ENCODE results near the gene SRPRA.
"Not testable (repeated sequence)": the region's sequence is repeated elsewhere in the genome, so short reads cannot be mapped to it uniquely, and the experiment has no call there.

The SRPRA gene

DNA sequence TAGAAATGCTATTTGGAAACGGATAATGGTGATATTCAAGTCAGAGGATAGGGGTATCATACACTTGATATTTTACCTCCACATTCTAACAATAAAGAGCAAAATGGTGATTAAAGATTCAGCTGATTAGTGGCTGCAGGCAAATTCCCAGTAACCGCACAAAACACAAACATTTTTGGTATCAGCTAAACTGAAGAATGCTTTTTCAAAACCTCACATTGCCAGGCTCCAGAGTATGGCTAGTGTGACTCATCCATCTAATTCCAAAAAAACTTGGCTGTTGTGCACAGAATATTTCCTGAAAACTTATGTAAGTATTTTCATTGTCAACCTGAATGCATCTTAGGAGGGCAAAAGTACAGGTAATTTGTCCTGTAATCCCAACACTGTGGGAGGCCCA is 10.9 kb downstream of the SRPRA start:
- no peak overlapping the region for H3K4me3 ChIP-seq (ENCODE audit: low read length)
- peak; percentile 73 for DNase-seq (ENCODE audit: low read depth)
- H3K27me3 ChIP-seq (replicated peaks; ENCODE audit: control insufficient read depth, insufficient read depth, low read length), result no peaks in the 10 kb centered on the region
- H3K4me1 ChIP-seq (ENCODE audit: control insufficient read depth, insufficient read depth, low read length), result peaks cover 27% of the 10 kb centered on the region
- H3K36me3 ChIP-seq (ENCODE audit: control insufficient read depth, insufficient read depth, low read length, severe bottlenecking), result peaks cover 50% of the 10 kb centered on the region
- H3K9me3 ChIP-seq (ENCODE audit: control insufficient read depth, low read length), result no peaks in the 10 kb centered on the region
- no peak overlapping the region for H3K9ac ChIP-seq (ENCODE audit: low read length)

DNA sequence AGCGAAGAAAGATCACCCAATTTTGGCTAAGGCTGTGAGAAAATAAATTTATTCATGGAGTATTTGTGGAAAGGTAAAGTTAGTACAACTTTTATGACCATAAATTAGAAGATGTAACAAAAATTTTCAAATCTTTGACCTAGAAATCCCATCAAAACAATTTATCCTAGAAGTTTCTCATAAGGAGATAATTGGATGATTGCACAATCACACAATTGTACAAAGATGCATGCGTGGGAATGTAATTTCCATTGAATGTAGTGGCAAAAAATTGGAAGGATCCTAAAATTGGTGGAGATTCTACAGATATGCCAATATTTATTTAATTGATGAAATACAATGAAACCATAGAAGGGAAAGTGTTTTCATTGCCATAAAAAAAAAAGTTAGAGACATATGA is 11.6 kb downstream of the SRPRA start:
- Histone ChIP-seq H3K9me3 (ENCODE audit: control insufficient read depth, low read length) (no peaks in the 10 kb centered on the region), H3K27me3 (replicated peaks; ENCODE audit: control insufficient read depth, insufficient read depth, low read length) (no peaks in the 10 kb centered on the region), H3K4me3 (ENCODE audit: low read length) (no peak overlapping the region), H3K9ac (ENCODE audit: low read length) (no peak overlapping the region), H3K36me3 (ENCODE audit: control insufficient read depth, insufficient read depth, low read length, severe bottlenecking) (peaks cover 50% of the 10 kb centered on the region), H3K4me1 (ENCODE audit: control insufficient read depth, insufficient read depth, low read length) (peaks cover 27% of the 10 kb centered on the region)
- DNase-seq (ENCODE audit: low read depth), result peak; percentile 51

DNA sequence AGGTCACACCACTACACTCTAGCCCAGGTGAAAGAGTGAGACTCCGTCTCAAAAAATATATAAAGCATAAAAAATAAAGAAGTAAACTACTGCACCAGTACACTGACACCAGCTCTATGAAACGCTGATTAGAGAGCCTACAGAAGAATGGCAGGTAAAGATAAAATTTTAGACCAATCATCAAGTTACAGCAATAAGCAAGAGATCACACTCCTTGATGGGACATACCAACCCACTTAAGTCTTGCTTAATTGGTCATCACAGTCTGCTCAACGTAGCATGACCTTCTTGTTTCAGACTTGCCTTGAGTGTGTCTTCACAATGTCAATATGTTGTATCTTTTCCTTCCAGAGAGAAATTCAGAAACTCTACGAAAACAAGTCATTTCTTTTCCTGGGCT is 12.5 kb downstream of the SRPRA start:
- H3K9ac ChIP-seq (ENCODE audit: low read length), result no peak overlapping the region
- peaks cover 44% of the 10 kb centered on the region for H3K36me3 ChIP-seq (ENCODE audit: control insufficient read depth, insufficient read depth, low read length, severe bottlenecking)
- no peaks in the 10 kb centered on the region for H3K9me3 ChIP-seq (ENCODE audit: control insufficient read depth, low read length)

DNA sequence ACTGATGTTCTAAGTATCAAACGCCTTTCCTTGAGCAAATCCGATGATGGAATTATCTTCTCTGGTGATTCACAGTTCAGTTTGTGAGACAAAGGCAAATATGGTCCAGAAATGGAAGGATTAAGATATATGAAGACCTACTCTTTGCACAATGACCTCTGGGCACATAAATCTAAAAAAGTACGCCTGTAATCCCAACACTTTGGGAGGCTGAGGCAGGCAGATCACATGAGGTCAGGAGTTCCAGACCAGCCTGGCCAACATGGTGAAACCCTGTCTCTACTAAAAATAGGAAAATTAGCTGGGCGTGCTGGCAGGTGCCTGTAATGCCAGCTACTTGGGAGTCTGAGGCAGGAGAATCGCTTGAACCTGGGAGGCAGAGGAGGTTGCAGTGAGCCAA is 13.2 kb downstream of the SRPRA start:
- Histone ChIP-seq H3K4me1 (ENCODE audit: control insufficient read depth, insufficient read depth, low read length) (peaks cover 18% of the 10 kb centered on the region), H3K36me3 (ENCODE audit: control insufficient read depth, insufficient read depth, low read length, severe bottlenecking) (peaks cover 45% of the 10 kb centered on the region)
- not testable (repeated sequence) for H3K9me3 ChIP-seq (ENCODE audit: control insufficient read depth, low read length); H3K27me3 ChIP-seq (replicated peaks; ENCODE audit: control insufficient read depth, insufficient read depth, low read length); H3K4me3 ChIP-seq (ENCODE audit: low read length); DNase-seq (ENCODE audit: low read depth); H3K9ac ChIP-seq (ENCODE audit: low read length)

More for the DNA sequence above, 12.5 kb downstream of the SRPRA start:
- H3K4me1 ChIP-seq (ENCODE audit: control insufficient read depth, insufficient read depth, low read length), result peaks cover 25% of the 10 kb centered on the region
- no peak for DNase-seq (ENCODE audit: low read depth)
- no peak overlapping the region for H3K4me3 ChIP-seq (ENCODE audit: low read length)
- no peaks in the 10 kb centered on the region for H3K27me3 ChIP-seq (replicated peaks; ENCODE audit: control insufficient read depth, insufficient read depth, low read length)

DNA sequence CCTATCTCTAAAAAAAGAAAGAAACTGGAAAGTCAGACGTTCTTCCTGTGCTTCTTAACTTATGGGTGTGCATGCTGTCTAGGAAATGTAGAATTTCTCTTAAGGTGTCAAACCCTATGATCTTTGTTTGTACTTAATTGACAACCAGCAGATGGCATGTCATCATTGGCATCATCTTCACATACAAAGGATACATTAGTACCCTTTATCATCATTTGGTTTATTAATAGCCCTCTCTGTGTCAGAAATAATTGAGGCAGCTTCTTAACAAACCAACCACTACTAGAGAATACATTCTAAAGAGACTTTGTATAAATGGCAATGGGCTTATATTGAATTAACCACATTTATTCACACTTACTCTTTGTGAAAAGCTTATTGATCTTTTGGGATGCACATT is 13.9 kb downstream of the SRPRA start:
- no peak for DNase-seq (ENCODE audit: low read depth)
- no peak overlapping the region for H3K4me3 ChIP-seq (ENCODE audit: low read length)
- H3K36me3 ChIP-seq (ENCODE audit: control insufficient read depth, insufficient read depth, low read length, severe bottlenecking), result peaks cover 48% of the 10 kb centered on the region
- no peak overlapping the region for H3K9ac ChIP-seq (ENCODE audit: low read length)
- H3K9me3 ChIP-seq (ENCODE audit: control insufficient read depth, low read length), result no peaks in the 10 kb centered on the region
- H3K4me1 ChIP-seq (ENCODE audit: control insufficient read depth, insufficient read depth, low read length), result peaks cover 18% of the 10 kb centered on the region
- H3K27me3 ChIP-seq (replicated peaks; ENCODE audit: control insufficient read depth, insufficient read depth, low read length), result no peaks in the 10 kb centered on the region

DNA sequence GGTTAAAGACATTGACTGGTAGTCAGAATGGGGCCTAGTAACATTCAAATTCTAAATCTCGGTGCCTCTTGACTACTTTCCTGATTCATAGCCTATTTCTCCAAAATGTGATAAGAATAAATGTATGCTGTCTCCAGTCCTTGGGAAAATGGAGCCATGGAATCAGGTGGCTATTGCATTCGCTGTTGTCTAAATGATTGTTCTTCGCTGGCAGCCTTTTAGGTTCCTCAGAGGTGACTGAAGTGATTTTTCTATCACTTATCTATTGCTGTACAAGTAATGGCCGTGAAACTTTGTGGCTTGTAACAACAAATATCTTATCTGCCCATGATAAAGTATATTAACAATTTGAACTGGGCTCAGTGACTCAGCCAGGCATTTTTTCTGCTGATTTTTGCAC is 15.4 kb downstream of the SRPRA start:
- H3K4me1 ChIP-seq (ENCODE audit: control insufficient read depth, insufficient read depth, low read length), result peaks cover 18% of the 10 kb centered on the region
- DNase-seq (ENCODE audit: low read depth), result no peak
- H3K4me3 ChIP-seq (ENCODE audit: low read length), result no peak overlapping the region
- peaks cover 53% of the 10 kb centered on the region for H3K36me3 ChIP-seq (ENCODE audit: control insufficient read depth, insufficient read depth, low read length, severe bottlenecking)
- no peaks in the 10 kb centered on the region for H3K27me3 ChIP-seq (replicated peaks; ENCODE audit: control insufficient read depth, insufficient read depth, low read length)
- H3K9me3 ChIP-seq (ENCODE audit: control insufficient read depth, low read length), result no peaks in the 10 kb centered on the region
- no peak overlapping the region for H3K9ac ChIP-seq (ENCODE audit: low read length)

DNA sequence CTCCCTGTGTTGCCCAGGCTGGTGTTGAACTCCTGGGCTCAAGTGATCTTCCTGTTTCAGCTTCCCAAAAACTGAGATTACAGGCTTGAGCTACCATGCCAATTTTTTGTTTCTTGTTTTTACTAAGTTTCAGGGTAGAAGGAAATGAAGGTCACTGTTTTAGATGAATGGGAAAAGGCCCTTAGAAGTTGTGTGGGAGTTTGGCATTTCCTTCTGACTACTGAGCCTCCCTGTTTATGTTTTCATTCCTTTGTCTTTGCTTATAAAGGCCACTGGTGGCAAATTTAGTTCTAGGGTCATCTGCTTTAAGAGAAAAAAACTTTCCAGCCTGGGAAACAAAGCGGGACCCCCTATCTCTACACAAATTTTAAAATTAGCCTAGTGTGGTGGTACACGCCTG is 22.1 kb downstream of the SRPRA start:
- Histone ChIP-seq H3K9ac (ENCODE audit: low read length) (no peak overlapping the region), H3K27me3 (replicated peaks; ENCODE audit: control insufficient read depth, insufficient read depth, low read length) (no peaks in the 10 kb centered on the region), H3K36me3 (ENCODE audit: control insufficient read depth, insufficient read depth, low read length, severe bottlenecking) (peaks cover 46% of the 10 kb centered on the region)

DNA sequence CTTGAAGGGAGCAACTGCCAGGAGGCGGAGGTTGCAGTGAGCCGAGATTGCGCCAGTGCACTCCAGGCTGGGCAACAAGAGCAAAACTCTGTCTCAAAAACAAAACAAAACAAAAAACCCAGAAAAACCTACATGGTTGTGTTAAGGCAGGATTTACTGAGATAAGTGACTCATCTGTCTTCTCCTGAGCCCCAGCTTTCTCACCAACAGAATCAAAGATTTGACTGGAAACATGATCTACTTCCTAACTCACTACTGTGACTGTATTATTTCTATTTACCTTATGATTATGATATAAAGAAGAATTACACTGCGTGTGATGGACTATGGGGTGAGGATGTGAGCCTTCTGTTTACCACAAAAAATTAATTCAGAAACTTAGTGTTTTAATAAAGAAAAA is 35.3 kb downstream of the SRPRA start:
- Histone ChIP-seq H3K4me1 (ENCODE audit: control insufficient read depth, insufficient read depth, low read length) (peaks cover 6% of the 10 kb centered on the region), H3K27me3 (replicated peaks; ENCODE audit: control insufficient read depth, insufficient read depth, low read length) (no peaks in the 10 kb centered on the region), H3K4me3 (ENCODE audit: low read length) (no peak overlapping the region), H3K9me3 (ENCODE audit: control insufficient read depth, low read length) (no peaks in the 10 kb centered on the region), H3K9ac (ENCODE audit: low read length) (no peak overlapping the region), H3K36me3 (ENCODE audit: control insufficient read depth, insufficient read depth, low read length, severe bottlenecking) (peaks cover 30% of the 10 kb centered on the region)
- DNase-seq (ENCODE audit: low read depth), result peak; percentile 25

More for the DNA sequence above, 22.1 kb downstream of the SRPRA start:
- peaks cover 8% of the 10 kb centered on the region for H3K4me1 ChIP-seq (ENCODE audit: control insufficient read depth, insufficient read depth, low read length)
- DNase-seq (ENCODE audit: low read depth), result peak; percentile 40
- H3K4me3 ChIP-seq (ENCODE audit: low read length), result no peak overlapping the region
- no peaks in the 10 kb centered on the region for H3K9me3 ChIP-seq (ENCODE audit: control insufficient read depth, low read length)

DNA sequence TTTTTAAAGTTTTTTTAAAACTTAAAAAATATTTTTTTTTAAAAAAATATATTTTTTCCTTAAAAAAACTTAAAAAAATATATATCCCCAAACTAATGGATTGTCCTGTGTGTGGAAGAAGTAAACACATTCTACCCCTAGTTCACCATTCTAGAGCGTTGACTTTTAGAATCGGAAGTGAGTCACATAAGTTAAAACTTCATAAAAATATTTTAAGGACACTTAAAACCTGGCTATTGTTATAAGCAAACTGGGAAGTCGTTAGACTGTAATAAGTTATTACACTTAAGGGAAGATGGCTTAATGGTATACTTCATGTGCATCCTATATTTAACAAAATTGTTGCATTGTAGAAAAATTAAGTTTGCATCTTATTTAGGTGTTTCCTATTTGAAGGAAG is 36.0 kb downstream of the SRPRA start:
- no peaks in the 10 kb centered on the region for H3K9me3 ChIP-seq (ENCODE audit: control insufficient read depth, low read length)

DNA sequence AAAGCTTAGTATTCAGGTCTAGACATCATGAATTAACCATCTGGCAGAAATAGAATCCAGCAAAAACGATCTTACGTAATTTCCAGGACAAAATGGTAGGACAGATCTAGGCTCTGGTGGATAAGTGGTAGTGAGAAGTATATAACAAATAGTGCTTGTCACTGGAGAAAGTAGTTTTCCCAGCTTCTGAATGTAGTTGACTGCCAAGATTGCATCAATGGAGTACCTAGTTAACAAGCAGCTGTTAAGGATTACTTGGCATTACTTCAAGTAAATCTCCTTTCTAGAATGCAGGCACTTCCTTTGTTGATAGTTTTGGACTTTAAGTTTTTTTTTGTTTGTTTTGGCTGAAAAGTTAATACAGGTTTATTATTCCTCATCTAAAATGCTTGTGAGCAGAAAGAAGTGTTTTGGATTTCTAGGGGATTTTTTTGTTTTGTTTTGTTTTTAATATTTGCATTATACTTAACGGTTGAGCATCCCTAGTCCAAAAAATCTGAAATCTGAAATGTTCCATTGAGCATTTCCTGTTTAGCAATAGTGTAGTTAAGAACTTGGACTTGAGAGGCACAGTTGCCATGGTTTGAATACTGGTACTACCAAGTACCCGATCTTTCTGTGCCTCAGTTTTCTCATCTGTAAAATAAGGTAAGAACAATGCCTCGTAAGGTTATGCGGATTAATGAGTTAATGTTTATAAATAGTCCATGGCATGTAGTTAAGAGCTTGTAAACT is 36.8 kb downstream of the SRPRA start:
- H3K36me3 ChIP-seq (ENCODE audit: control insufficient read depth, insufficient read depth, low read length, severe bottlenecking), result peaks cover 27% of the 10 kb centered on the region
- no peak overlapping the region for H3K9ac ChIP-seq (ENCODE audit: low read length)
- H3K27me3 ChIP-seq (replicated peaks; ENCODE audit: control insufficient read depth, insufficient read depth, low read length), result no peaks in the 10 kb centered on the region
- H3K4me3 ChIP-seq (ENCODE audit: low read length), result no peak overlapping the region
- DNase-seq (ENCODE audit: low read depth), result peak; percentile 25
- no peaks in the 10 kb centered on the region for H3K9me3 ChIP-seq (ENCODE audit: control insufficient read depth, low read length)
- H3K4me1 ChIP-seq (ENCODE audit: control insufficient read depth, insufficient read depth, low read length), result peaks cover 6% of the 10 kb centered on the region

More for the DNA sequence above, 36.0 kb downstream of the SRPRA start:
- Histone ChIP-seq H3K4me3 (ENCODE audit: low read length) (no peak overlapping the region), H3K4me1 (ENCODE audit: control insufficient read depth, insufficient read depth, low read length) (peaks cover 6% of the 10 kb centered on the region), H3K9ac (ENCODE audit: low read length) (no peak overlapping the region), H3K27me3 (replicated peaks; ENCODE audit: control insufficient read depth, insufficient read depth, low read length) (no peaks in the 10 kb centered on the region), H3K36me3 (ENCODE audit: control insufficient read depth, insufficient read depth, low read length, severe bottlenecking) (peaks cover 27% of the 10 kb centered on the region)
- no peak for DNase-seq (ENCODE audit: low read depth)

DNA sequence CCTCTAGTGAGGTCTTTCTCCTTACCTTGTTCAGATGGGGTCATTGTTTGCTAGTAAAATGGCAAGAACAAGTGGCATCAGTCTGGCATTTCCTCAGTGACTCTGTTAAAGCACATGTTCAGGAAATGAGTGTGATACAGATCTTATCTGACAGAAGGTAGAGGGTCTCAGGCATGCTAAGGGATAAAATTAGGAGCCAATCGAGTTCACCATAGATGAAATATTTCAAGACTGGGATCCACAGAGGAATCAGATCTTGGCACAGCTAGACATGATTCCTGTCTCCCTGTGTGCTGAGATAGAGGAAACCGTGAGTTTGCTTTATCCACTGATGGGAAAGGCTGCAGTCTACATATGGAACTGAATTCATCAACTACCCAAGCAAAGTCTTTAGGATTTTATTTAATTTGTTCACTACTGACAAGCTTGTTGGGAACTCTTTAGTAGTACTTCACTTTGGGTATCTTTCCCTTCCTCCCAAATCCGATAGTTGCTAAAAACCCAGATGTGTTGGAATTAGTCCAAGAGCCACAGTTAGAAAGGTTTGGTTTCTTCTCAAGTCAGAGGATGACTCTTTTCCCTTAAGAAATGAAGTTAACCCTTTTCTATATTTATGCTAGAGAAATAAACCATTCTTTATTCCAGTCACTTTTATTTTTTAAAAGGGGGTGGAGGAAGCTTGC is 38.7 kb downstream of the SRPRA start:
- DNase-seq (ENCODE audit: low read depth), result no peak
- no peaks in the 10 kb centered on the region for H3K27me3 ChIP-seq (replicated peaks; ENCODE audit: control insufficient read depth, insufficient read depth, low read length)
- H3K4me3 ChIP-seq (ENCODE audit: low read length), result no peak overlapping the region
- peaks cover 18% of the 10 kb centered on the region for H3K36me3 ChIP-seq (ENCODE audit: control insufficient read depth, insufficient read depth, low read length, severe bottlenecking)
- H3K9me3 ChIP-seq (ENCODE audit: control insufficient read depth, low read length), result no peaks in the 10 kb centered on the region
- peaks cover 6% of the 10 kb centered on the region for H3K4me1 ChIP-seq (ENCODE audit: control insufficient read depth, insufficient read depth, low read length)
- H3K9ac ChIP-seq (ENCODE audit: low read length), result no peak overlapping the region
